ENCODE measurements around the gene TBX15.
"Not testable (repeated sequence)": the region's sequence is repeated elsewhere in the genome, so short reads cannot be mapped to it uniquely, and the experiment has no call there.

TBX15 gene

DNA sequence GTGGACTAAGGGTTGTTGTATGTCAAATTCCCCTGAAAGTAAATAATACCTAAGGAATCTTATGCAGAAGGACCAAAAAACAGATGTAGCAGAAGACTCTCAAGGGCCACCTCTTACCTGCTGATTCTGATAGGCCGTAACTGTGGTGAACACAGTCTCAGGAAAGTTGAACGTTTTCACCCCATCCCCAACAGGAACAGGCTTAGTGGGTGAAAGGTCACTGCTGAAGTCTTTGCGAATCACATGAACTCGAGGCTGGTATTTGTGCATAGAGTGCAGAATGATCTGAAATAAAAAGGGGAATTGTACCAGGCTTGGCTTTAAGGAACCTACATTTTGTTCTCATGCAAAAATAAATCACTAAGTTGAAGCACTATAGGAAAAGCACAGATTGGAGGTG, 64.8 kb downstream of the TBX15 start:
- no peak overlapping the region for H3K4me3 ChIP-seq (ENCODE audit: low read depth, low read length)
- TF ChIP-seq, protein P1, sequence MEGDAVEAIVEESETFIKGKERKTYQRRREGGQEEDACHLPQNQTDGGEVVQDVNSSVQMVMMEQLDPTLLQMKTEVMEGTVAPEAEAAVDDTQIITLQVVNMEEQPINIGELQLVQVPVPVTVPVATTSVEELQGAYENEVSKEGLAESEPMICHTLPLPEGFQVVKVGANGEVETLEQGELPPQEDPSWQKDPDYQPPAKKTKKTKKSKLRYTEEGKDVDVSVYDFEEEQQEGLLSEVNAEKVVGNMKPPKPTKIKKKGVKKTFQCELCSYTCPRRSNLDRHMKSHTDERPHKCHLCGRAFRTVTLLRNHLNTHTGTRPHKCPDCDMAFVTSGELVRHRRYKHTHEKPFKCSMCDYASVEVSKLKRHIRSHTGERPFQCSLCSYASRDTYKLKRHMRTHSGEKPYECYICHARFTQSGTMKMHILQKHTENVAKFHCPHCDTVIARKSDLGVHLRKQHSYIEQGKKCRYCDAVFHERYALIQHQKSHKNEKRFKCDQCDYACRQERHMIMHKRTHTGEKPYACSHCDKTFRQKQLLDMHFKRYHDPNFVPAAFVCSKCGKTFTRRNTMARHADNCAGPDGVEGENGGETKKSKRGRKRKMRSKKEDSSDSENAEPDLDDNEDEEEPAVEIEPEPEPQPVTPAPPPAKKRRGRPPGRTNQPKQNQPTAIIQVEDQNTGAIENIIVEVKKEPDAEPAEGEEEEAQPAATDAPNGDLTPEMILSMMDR (IDR thresholded peaks at IDR 0.05; ENCODE audit: low read depth, low read length) = no peak
- DNase-seq (ENCODE audit: low read depth, low spot score) = no peak
- in situ Hi-C loops (cut with HindIII; ENCODE audit: low sequenced_read_pairs) = no loop called here

DNA sequence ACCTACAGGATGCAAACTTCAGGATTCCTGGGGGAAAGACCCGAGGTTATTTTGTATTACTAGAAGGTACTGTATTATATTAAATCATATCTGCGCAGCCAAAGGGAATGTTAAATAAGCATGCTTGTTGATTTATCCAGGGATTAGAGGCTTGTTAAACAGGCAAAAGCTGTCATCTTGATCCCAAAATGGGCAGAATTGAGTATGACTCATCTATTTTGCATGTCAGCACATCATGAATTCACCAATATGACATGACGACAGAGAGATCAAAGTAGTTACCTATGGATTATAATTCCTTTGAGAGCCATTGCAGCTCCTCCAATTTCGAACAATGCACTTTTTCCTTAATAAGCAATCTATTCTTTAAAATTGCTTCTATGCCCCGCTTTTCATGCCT, 66.1 kb downstream of the TBX15 start:
- DNase-seq (ENCODE audit: low read depth, low spot score) = no peak
- in situ Hi-C loops (cut with HindIII; ENCODE audit: low sequenced_read_pairs) = no loop called here
- TF ChIP-seq, protein P1 (IDR thresholded peaks at IDR 0.05; ENCODE audit: low read depth, low read length) = no peak
- H3K4me3 ChIP-seq (ENCODE audit: low read depth, low read length) = no peak overlapping the region

- in situ Hi-C loops (cut with HindIII; ENCODE audit: low sequenced_read_pairs) = no loop called here
- no peak overlapping the region for H3K4me3 ChIP-seq (ENCODE audit: low read depth, low read length)
- TF ChIP-seq, protein P1 (IDR thresholded peaks at IDR 0.05; ENCODE audit: low read depth, low read length) = no peak
- no peak for DNase-seq (ENCODE audit: low read depth, low spot score)
Measured at GRCh38 chr1:118920124-118920717, 67.9 kb downstream of the TBX15 start.

GRCh38 chr1:118918940-118919259, 69.2 kb downstream of the TBX15 start:
- H3K4me3 ChIP-seq (ENCODE audit: low read depth, low read length) = no peak overlapping the region
- DNase-seq (ENCODE audit: low read depth, low spot score) = no peak
- in situ Hi-C loops (cut with HindIII; ENCODE audit: low sequenced_read_pairs) = no loop called here
- TF ChIP-seq, protein P1 (IDR thresholded peaks at IDR 0.05; ENCODE audit: low read depth, low read length) = no peak

- no peak overlapping the region for H3K4me3 ChIP-seq (ENCODE audit: low read depth, low read length)
- TF ChIP-seq, protein P1 (IDR thresholded peaks at IDR 0.05; ENCODE audit: low read depth, low read length) = no peak
- DNase-seq (ENCODE audit: low read depth, low spot score) = no peak
- in situ Hi-C loops (cut with HindIII; ENCODE audit: low sequenced_read_pairs) = no loop called here
Measured at GRCh38 chr1:118918230-118918939, 69.8 kb downstream of the TBX15 start.

DNA sequence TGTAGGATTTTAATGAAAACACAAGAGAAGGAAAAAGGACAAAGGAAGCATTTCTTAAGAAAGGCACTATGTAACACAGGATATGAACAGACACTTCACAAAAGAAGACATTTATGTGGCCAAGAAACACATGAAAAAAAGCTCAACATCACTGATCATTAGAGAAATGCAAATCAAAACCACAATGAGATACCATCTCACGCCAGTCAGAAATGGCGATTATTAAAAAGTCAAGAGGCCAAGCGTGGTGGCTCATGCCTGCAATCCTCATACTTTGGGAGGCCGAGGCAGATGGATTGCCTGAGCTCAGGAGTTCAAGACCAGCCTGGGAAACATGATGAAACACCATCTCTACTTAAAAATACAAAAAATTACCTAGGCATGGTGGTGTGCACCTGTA, 71.8 kb downstream of the TBX15 start:
- H3K4me3 ChIP-seq (ENCODE audit: low read depth, low read length); in situ Hi-C loops (cut with HindIII; ENCODE audit: low sequenced_read_pairs); DNase-seq (ENCODE audit: low read depth, low spot score): not testable (repeated sequence)

DNA sequence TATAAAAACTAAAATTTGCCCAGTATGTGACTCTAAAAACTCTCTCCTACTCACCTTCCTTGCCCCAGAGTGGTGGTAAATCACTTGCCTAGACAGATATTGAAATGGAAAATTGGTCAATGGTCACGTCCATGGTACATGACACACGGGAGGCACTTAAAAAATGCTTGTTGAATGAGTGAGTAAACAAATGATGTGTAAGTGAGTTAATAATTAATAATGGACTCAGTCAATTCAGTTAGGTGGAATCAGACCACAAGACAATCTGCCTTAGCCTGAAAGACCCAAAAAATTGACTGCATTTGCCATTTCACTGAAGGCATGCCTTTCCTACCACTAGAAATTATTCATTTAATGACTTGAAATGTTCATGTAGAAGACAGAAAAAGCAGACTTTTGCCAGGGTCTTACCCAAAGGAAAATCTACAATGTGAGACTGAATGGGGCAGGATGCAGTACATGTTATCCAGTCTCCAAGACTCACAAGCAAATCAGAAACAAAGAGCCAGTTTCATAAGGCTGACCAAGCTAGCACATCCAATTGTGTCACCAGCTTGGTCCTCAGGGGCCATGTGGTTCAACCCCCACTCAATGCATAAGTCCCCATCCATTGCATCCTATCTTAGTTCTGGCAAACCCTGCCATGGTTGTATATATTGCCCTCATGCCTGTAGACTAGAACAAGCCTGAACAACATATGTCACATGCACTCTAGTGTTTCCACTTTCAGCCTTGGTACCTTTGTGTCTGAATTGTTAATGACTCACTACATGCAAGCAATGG, 73.6 kb downstream of the TBX15 start:
- in situ Hi-C loops (cut with HindIII; ENCODE audit: low sequenced_read_pairs) = no loop called here
- no peak for DNase-seq (ENCODE audit: low read depth, low spot score)
- H3K4me3 ChIP-seq (ENCODE audit: low read depth, low read length) = no peak overlapping the region
- TF ChIP-seq, protein P1 (IDR thresholded peaks at IDR 0.05; ENCODE audit: low read depth, low read length) = no peak

All from astrocyte of the spinal cord (primary cell).